ENCODE data around the gene CREB3L2.
"Not testable (repeated sequence)": the region's sequence is repeated elsewhere in the genome, so short reads cannot be mapped to it uniquely, and the experiment has no call there.

Gene CREB3L2

GRCh38 chr7:137975768-137976167, 26.1 kb downstream of the CREB3L2 start:
- DNase-seq (ENCODE audit: low read depth): no peak
- H3K4me3 ChIP-seq (ENCODE audit: low read depth, low read length): no peak overlapping the region
- no peak for TF ChIP-seq CTCF (IDR thresholded peaks at IDR 0.05; ENCODE audit: low read depth, low read length, missing control alignments)

DNA sequence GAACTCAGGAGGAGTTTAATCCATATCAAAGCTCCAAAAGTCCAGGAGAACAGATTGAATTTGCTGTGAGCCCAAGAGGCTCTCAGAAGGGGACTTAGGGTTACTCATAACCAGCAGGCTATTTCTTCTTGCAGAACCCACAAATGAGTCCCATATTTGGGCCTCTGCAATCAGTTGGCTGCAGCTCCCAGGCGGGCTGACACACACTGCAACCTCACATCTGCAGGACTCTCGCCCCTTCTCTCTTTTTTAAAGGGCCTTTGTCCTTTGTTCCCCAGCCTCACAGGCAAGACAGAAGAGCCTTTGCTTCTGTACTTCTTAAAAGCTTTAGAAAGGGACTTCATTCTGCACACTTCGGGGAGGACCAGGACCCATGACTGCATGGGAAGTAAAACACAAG, 26.7 kb downstream of the CREB3L2 start:
- TF ChIP-seq CTCF (IDR thresholded peaks at IDR 0.05; ENCODE audit: low read depth, low read length, missing control alignments): no peak
- no peak for DNase-seq (ENCODE audit: low read depth)
- H3K4me3 ChIP-seq (ENCODE audit: low read depth, low read length): no peak overlapping the region

DNA sequence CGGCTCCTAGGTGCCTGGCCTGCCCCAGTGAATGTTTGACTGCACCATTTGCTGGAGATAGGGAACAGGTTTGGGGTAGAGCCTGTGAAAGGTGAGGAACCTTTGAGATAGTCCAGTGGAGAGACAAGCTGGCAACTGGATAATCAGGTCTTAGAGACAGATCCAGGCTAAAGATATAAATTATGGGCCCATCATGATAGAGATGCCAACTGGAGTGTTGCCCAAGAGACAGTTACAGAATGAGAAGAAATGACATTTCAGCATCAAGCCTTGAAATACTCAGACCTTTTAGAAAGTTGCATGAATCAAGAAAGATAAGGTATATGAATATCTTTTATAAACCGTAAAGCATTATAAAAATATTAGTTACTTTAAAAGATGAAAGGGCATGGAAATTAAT, 27.1 kb downstream of the CREB3L2 start:
- H3K4me3 ChIP-seq (ENCODE audit: low read depth, low read length): no peak overlapping the region
- DNase-seq (ENCODE audit: low read depth): no peak
- TF ChIP-seq CTCF (IDR thresholded peaks at IDR 0.05; ENCODE audit: low read depth, low read length, missing control alignments): no peak

DNA sequence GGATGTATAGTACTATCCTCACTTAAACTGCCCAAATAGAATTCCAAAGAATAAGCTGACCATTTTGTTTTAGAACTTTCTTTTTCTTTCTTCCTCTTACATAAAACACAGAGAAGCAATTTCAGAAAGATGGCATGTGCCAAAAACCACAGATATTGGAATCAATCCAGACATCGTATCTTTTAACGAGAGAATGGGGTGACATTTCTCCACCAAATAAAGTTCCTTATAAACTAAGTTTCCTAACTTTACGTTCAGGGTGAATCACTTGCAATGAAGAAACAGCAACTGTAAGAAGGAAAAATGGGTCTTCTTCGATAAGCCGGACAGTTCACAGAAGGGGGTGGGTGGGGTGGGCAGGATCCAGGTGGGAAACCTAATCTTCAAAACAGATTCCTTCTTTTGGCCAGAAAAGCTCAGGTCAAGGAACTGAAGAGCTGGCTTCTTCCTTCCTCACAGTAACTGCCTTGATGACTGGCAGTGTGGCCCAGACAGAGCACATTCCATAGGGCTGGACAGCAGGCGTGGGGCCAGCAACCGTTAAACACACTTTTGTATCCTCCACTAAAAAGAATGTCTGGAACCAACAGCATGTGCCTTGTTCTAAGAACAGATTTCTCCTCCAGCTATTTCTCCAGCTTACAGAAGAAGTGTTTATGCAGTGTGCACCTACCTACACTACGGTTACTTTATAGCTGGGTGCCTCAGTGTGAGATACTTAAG, 31.5 kb downstream of the CREB3L2 start:
- no peak for DNase-seq (ENCODE audit: low read depth)

DNA sequence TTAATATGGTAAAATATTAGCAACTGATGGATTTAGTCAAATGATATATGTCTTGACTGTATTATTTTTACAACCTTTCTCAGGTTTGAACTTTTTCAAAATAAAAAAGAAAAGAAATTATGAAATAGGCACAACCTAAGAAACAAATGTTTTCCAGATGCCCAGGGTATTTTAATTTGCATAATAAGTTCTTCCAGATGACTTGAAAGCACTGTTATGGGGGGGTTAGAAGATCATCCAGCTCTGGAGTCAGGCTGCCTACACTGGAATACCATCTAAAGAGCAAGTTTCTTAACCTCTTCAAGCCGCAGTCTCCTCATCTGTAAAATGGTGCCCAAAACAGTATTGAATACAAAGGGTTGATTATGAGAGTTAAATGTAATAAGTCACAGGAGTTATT, 32.1 kb downstream of the CREB3L2 start:
- DNase-seq (ENCODE audit: low read depth): no peak
- H3K4me3 ChIP-seq (ENCODE audit: low read depth, low read length): no peak overlapping the region
- no peak for TF ChIP-seq CTCF (IDR thresholded peaks at IDR 0.05; ENCODE audit: low read depth, low read length, missing control alignments)

More for the DNA sequence above, 31.5 kb downstream of the CREB3L2 start:
- H3K4me3 ChIP-seq (ENCODE audit: low read depth, low read length): no peak overlapping the region
- TF ChIP-seq CTCF (IDR thresholded peaks at IDR 0.05; ENCODE audit: low read depth, low read length, missing control alignments): no peak

GRCh38 chr7:137968890-137969289, 33.0 kb downstream of the CREB3L2 start:
- no peak overlapping the region for H3K4me3 ChIP-seq (ENCODE audit: low read depth, low read length)
- no peak for TF ChIP-seq CTCF (IDR thresholded peaks at IDR 0.05; ENCODE audit: low read depth, low read length, missing control alignments)
- DNase-seq (ENCODE audit: low read depth): no peak

DNA sequence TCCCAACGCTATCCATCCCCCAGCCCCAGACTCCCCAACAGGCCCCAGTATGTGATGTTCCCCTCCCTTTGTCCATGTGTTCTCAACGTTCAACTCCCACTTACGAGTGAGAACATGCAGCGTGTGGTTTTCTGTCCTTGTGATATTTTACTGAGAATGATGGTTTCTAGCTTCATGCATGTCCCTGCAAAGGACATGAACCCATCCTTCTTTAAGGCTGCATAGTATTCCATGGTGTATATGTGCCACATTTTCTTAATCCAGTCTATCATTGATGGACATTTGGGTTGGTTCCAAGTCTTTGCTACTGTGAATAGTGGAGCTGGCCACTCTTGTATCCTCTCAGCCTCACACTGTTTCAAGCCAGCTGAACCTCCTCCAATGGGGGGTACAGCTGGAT, 33.5 kb downstream of the CREB3L2 start:
- not testable (repeated sequence) for H3K4me3 ChIP-seq (ENCODE audit: low read depth, low read length); DNase-seq (ENCODE audit: low read depth)

Measured in GM12864 (cell line).